Brain microvascular endothelial cell (primary cell): ENCODE results near the gene ADCY5.

Source experiments
- DNase-seq: peaks from one replicate; pipeline ENCODE4 v3.0.0-alpha.2; 2020
- H3K27ac ChIP-seq: fragments of 250-450 bp; sonication (Bioruptor Pico); 2 replicates; pipeline ENCODE4 v1.5.1; 2020; ENCODE audit warnings: mild to moderate bottlenecking, moderate library complexity
- H3K27me3 ChIP-seq: fragments of 250-450 bp; sonication (Bioruptor Pico); replicated peaks from 2 replicates; pipeline ENCODE4 v1.5.1; 2020; ENCODE audit warnings: mild to moderate bottlenecking
- H3K36me3 ChIP-seq: fragments of 250-450 bp; sonication (Bioruptor Pico); replicated peaks from 2 replicates; pipeline ENCODE4 v1.5.1; 2020; ENCODE audit warnings: mild to moderate bottlenecking
- H3K4me3 ChIP-seq: 2 replicates; pipeline ENCODE4 v1.5.1; 2011; ENCODE audit warnings: low read depth, mild to moderate bottlenecking, control low read depth, low read length, moderate library complexity
- CTCF ChIP-seq: IDR thresholded peaks from 2 replicates; pipeline ENCODE4 v1.5.1; 2011; ENCODE audit warnings: low read depth, mild to moderate bottlenecking, moderate library complexity, low read length, control low read depth, inconsistent platforms; ENCODE audit errors: missing control alignments
- in situ Hi-C: cut with HindIII; loops from 2 replicates; pipeline ENCODE4 v1.10.0; 2017; ENCODE audit warnings: low sequenced_read_pairs, low pct_ligation_motif_present

The ADCY5 gene

GRCh38 chr3:123419850-123420297, 29.0 kb downstream of the ADCY5 start:
- in situ Hi-C loops = no loop called here
- no peak for DNase-seq
- no peaks in the 10 kb centered on the region for H3K36me3 ChIP-seq
- H3K27me3 ChIP-seq = peaks cover 29% of the 10 kb centered on the region
- no peak for TF ChIP-seq CTCF
- no peak overlapping the region for H3K4me3 ChIP-seq
- H3K27ac ChIP-seq = no peak overlapping the region

- in situ Hi-C loops = no loop called here
- no peak for TF ChIP-seq CTCF
Measured at GRCh38 chr3:123419181-123419849, 29.6 kb downstream of the ADCY5 start.

GRCh38 chr3:123416647-123417046, 32.2 kb downstream of the ADCY5 start:
- peaks cover 40% of the 10 kb centered on the region for H3K27me3 ChIP-seq
- in situ Hi-C loops = no loop called here
- no peaks in the 10 kb centered on the region for H3K36me3 ChIP-seq
- no peak overlapping the region for H3K27ac ChIP-seq
- no peak overlapping the region for H3K4me3 ChIP-seq
- TF ChIP-seq CTCF = no peak
- no peak for DNase-seq

More at GRCh38 chr3:123419181-123419849, 29.6 kb downstream of the ADCY5 start:
- H3K4me3 ChIP-seq = no peak overlapping the region
- H3K27ac ChIP-seq = no peak overlapping the region
- peaks cover 31% of the 10 kb centered on the region for H3K27me3 ChIP-seq
- DNase-seq = no peak
- H3K36me3 ChIP-seq = no peaks in the 10 kb centered on the region

- no peak overlapping the region for H3K27ac ChIP-seq
- no peak for TF ChIP-seq CTCF
- no peak overlapping the region for H3K4me3 ChIP-seq
- no peaks in the 10 kb centered on the region for H3K36me3 ChIP-seq
- H3K27me3 ChIP-seq = peaks cover 38% of the 10 kb centered on the region
- in situ Hi-C loops = no loop called here
- no peak for DNase-seq
Measured at GRCh38 chr3:123416173-123416572, 32.7 kb downstream of the ADCY5 start.

- in situ Hi-C loops = no loop called here
- Histone ChIP-seq H3K27me3 (peaks cover 38% of the 10 kb centered on the region), H3K4me3 (no peak overlapping the region), H3K36me3 (no peaks in the 10 kb centered on the region), H3K27ac (no peak overlapping the region)
- no peak for TF ChIP-seq CTCF
- no peak for DNase-seq
Measured at GRCh38 chr3:123414973-123415775, 33.7 kb downstream of the ADCY5 start.
